Measurements from ENCODE around the gene CRELD2.

DNA sequence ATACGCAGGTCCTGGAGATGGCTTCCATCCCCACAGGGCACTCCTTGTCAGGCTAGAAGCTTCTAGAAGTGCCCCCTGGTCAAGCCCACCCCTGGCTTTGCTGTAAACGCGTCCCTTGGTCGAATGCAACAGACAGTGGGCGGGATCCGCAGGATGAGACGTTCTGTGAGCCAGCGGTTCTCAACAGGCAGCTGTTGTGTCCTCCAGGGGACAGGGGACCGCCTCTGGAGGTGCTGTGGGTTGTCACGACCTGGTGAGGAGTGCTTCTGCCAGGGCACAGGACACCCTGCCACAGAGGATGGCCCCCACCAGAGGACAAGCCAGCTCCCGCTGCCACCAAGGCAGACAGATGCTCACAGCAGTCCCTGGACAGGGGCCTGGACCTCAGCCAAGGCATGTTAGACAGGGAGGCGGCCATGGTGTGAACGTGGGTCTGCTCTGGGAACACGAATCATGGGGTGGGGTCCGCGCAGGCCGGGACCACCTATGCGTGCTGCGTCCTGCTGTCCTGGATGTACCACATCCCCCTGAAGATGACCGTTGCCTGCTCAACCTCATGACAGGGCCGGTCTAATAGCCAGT is 11.7 kb downstream of the CRELD2 start:
- TF ChIP-seq, protein P1, sequence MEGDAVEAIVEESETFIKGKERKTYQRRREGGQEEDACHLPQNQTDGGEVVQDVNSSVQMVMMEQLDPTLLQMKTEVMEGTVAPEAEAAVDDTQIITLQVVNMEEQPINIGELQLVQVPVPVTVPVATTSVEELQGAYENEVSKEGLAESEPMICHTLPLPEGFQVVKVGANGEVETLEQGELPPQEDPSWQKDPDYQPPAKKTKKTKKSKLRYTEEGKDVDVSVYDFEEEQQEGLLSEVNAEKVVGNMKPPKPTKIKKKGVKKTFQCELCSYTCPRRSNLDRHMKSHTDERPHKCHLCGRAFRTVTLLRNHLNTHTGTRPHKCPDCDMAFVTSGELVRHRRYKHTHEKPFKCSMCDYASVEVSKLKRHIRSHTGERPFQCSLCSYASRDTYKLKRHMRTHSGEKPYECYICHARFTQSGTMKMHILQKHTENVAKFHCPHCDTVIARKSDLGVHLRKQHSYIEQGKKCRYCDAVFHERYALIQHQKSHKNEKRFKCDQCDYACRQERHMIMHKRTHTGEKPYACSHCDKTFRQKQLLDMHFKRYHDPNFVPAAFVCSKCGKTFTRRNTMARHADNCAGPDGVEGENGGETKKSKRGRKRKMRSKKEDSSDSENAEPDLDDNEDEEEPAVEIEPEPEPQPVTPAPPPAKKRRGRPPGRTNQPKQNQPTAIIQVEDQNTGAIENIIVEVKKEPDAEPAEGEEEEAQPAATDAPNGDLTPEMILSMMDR (optimal IDR thresholded peaks at IDR 0.05 in 1 of 3, IDR thresholded peaks at IDR 0.05 in 1 of 3, conservative IDR thresholded peaks at IDR 0.05 in 1 of 3; ENCODE audit: extremely low read depth in 1 of 3, insufficient read depth in 2 of 3, low read length in 3 of 3): no peak
- TF ChIP-seq EZH2 (IDR thresholded peaks at IDR 0.05; ENCODE audit: low read length): no peak
